GM11168 (cell line): ENCODE measurements around the gene OXCT2.
"Not testable (repeated sequence)": the region's sequence is repeated elsewhere in the genome, so short reads cannot be mapped to it uniquely, and the experiment has no call there.

ENCODE experiments used
- in situ Hi-C: fragments of 300-500 bp; cut with MboI; formaldehyde crosslinking; loops from one replicate; pipeline ENCODE4 v1.12.0; 2022; ENCODE audit warnings: low sequenced_read_pairs; ENCODE audit not compliant: unreplicated experiment

OXCT2 gene

GRCh38 chr1:39766466-39766865 lies 4.7 kb downstream of the OXCT2 start:
- in situ Hi-C loops = loop anchor here (5.0 kb wide), 1 partner anchor 249 kb away; no protein-coding TSS in a partner anchor

DNA sequence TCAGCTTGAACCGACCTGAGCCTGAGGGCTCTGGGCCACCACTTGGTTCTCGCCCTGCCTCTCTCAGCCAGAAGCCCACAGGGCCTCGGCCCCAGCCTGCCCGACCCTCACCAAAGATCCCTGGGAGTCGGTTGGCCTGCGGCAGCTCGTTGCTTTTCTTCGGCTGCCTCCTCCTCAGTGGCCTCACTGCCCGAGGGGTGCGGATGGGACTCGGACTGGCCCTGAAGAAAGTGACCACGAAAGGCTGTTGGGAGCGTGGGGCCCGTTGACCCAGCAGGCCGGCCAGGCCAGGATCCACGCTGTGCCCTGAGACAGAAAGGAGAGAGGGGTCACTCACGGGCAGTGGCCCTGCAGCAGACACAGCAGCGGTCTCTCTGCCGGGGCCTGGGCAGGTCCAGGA lies 6.6 kb downstream of the OXCT2 start:
- in situ Hi-C loops = not testable (repeated sequence)

DNA sequence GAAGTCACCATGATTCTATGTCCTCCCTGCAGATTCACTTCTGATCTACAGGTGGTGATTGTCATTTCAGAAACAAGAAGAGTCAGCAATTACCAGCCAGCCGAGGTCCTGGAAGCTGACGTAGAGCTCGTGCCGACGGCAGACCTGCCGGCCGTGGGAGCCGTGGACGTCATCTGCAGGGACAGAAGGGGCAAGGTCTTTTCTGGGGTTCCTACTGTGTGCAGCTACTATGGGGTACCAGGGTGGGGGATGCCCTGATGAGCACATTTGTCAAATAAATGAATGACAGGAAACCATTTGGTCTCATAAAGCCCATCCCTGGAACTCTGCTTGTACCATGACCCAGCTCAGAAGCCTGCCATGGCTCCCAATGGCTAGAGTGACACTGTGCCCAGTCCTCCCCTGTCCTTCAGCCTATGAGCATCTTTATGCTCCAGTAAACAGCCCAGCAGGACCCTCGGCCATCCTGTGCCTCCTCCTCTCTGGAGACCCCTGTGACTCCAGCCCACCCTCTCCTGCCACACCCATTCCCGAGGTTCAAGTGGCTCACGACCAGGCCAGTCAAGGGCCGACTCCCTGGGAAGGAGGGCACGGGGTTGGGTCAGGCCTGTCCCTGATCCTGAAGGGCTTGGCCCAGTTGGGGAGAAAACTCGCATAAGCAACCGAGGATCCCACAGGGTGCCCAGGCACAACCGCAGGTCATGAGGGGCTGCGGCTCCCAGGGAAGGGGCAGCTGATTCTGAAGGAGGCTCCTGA lies 7.4 kb downstream of the OXCT2 start:
- in situ Hi-C loops = not testable (repeated sequence)

DNA sequence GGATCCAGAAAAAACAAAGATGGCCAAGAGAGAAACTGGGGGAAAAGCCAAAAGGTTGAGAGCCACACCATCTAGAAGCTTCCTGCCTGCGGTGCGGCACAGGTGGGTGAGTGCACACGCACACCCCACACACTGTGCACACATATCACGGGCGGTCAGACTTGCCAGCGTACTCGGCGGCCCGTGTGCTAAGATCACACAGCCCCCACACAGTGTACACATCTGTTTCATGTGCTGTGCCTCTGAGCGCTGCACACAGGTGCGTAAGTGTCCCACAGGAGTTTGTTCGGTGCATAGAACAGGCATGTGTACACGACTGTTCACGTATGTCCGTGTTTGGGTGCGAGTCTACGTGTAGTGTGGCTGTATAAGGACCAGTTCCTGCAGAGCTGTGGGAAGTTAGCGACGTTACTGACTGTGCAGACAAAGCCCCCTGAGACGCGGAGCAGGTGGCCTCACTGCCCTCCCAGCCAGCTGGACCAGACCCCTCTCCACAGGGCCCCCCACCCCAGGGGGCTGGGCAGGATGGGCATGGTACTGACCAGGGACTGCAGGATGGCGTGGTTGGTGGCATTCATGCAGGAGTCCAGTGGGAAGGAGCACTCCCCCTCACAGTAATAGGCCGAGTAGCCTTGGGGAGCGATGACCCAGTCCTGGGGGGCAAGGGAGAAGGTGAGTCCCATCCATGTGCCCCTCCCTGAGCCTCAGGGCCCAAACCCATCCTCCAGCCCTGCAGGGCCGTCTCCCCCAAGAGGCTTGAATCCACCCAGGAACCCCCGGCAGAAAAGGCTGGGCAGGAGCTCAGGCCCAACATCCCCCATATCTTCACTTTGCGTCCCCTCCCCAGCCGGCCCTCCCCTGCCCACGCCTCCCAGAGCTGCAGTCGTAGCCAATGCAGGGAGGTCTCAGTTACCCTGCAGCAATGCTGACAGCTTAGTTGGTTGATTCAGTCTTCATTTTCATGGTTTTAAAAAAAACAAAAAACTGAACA lies 8.3 kb downstream of the OXCT2 start:
- in situ Hi-C loops = no loop called here

- in situ Hi-C loops = no loop called here
These were observed 9.4 kb downstream of the OXCT2 start for GRCh38 chr1:39761557-39762260.

- in situ Hi-C loops = no loop called here
These were observed 10.1 kb downstream of the OXCT2 start for GRCh38 chr1:39761016-39761415.

GRCh38 chr1:39760074-39761008 lies 10.8 kb downstream of the OXCT2 start:
- in situ Hi-C loops = no loop called here

DNA sequence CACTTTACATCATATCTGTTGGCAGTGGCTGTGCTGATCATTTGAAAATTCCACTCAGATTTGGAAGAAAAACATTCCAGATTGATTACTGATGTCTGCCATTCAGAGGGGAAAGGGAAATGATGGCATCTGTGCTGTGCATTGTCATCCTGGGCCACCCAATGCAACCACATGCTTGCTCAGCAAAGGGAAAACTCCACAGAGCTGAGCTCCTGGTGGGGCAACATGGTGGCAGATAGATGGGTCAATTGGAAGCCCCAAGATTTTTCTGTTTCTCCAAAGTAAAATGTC lies 11.8 kb downstream of the OXCT2 start:
- in situ Hi-C loops = no loop called here

DNA sequence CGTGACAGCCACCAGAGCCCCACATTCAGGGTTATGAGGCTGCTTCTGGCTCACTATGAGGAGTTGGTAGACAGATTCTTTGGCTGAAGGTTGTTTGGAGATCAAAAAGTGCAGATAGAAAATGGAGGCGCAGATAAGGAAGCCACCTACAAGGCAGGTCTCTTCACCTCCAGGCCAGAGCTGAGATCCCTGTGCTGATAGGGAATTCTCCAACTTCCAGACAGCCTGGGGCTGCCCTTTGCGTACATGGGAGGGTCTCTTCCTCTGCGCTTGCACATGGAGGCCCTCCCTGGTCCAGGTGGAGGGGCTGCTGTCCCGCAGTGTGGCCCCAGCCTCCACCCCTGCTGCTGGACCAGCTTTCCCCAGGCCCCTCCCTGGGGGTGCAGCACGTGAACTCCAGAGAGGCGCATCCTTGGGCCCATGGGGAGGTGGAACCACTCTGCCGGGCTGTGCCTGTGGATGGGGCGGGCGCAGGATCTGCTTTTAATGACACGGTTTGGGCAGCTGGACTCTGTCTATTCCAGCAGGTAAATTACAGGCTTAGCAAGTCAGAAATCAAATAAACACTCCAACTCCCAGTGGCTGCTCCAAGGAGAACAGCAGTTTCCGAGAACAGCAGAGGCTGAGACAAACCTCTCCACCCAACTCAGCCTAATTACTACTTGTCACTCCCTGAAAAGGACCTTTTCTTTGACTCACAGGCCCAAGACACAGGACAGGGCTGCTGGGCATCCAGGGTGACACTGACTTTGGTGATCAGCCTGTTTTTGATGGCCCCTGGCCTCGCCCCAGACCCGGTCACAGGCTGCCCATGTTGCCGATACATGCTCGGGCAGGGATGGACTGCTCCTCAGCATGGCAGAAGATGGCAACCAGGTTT lies 12.4 kb downstream of the OXCT2 start:
- in situ Hi-C loops = no loop called here

GRCh38 chr1:39757501-39757900 lies 13.6 kb downstream of the OXCT2 start:
- in situ Hi-C loops = no loop called here

- in situ Hi-C loops = no loop called here
These were observed 15.0 kb downstream of the OXCT2 start for GRCh38 chr1:39755965-39756659.

DNA sequence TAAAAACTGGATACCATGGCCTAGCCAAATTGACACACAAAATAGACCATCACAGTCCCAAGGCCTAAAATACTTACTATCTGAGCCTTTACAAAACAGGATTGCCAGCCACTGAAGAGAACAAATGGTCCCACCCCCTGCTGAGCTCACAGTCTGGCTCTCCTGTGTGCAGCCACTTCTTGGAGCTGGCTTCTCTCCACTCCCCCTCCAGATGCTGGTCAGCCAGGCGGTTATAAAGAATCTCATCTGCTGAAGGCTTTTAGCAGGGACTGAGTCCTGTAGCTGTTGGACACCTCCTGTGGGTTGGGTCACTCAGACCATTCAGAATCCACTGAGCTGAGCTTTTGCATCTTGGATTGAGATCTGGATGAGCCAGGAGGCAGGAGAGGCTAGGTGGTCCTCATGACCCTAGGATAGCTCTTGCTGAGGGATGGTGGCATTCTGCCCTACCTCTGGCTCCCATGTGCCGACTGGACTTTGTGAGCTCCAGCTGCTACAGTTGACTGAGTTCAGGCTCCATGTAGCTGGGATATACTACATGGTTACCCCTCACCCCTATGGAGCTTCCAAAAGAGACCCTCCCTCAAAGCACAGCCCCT lies 16.1 kb downstream of the OXCT2 start:
- in situ Hi-C loops = no loop called here

DNA sequence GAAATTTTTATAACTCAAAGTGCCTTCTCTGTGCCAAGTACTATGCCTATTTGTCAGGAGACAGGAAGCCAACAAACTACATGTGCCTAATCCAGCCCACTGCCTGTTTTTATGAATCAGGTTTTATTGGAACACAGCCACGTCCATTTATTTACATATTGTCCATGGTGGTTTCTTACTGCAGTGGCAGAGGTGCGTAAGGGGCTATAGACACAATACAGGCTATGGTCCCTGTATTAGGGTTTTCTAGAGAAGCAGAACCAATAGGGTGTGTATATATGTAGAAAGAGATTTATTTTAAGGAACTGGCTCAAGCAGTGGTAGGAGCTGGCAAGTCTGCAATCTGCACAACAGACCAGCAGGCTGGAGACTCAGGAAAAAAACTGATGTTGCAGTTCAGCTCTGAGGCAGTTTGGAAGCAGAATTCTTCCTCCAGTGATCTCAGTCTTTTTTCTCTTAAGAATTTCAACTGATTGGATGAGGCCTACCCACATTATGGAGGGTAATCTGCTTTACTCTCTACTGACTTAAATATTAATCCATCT lies 17.1 kb downstream of the OXCT2 start:
- in situ Hi-C loops = no loop called here

GRCh38 chr1:39753132-39754025 lies 17.8 kb downstream of the OXCT2 start:
- in situ Hi-C loops = no loop called here

GRCh38 chr1:39752703-39753102 lies 18.4 kb downstream of the OXCT2 start:
- in situ Hi-C loops = no loop called here

DNA sequence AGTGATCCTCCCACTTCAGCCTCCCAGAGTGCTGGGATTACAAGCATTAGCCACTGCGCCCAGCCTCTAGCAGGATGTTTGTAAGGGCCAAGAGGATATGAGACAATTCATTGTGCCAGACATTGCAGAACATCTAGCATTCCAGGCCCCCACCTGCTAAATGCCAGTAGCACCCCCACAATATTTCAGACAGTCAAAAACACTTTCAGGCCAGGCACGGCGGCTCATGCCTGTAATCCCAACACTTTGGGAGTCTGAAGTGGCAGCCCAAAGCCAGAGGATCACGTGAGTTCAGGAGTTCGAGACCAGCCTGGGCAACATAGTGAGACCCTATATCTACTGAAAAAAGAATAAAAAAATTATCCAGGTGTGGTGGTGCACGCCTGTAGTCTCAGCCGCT lies 19.6 kb downstream of the OXCT2 start:
- in situ Hi-C loops = no loop called here
